AG04449 (cell line): Measurements from ENCODE around the gene PPP1R26.
"Not testable (repeated sequence)": the region's sequence is repeated elsewhere in the genome, so short reads cannot be mapped to it uniquely, and the experiment has no call there.

Experiments used
- CTCF ChIA-PET: fragments of 350-600 bp; formaldehyde crosslinking; extraction: SDS; loops from one replicate; lab custom pipeline; 2021; ENCODE audit warnings: antibody characterized with exemption; lab: Yijun Ruan, JAX
- POLR2A ChIA-PET: fragments of 400-600, 350-600 bp; formaldehyde crosslinking; extraction: SDS; loops from one replicate; lab custom pipeline; 2020; ENCODE audit warnings: antibody characterized with exemption, inconsistent platforms; lab: Yijun Ruan, JAX
- DNase-seq: peaks from one replicate; pipeline ENCODE4 v3.0.0-alpha.2; 2010; ENCODE audit warnings: low read depth, low spot score
- H3K4me3 ChIP-seq: 2 replicates; pipeline ENCODE4 v1.5.1; 2011; ENCODE audit warnings: low read depth, mild to moderate bottlenecking, control low read depth, low read length
- CTCF ChIP-seq: IDR thresholded peaks from one replicate; pipeline ENCODE4 v1.5.1; 2011; ENCODE audit warnings: mild to moderate bottlenecking, moderate library complexity, low read length, control low read depth, inconsistent platforms; ENCODE audit not compliant: insufficient read depth; ENCODE audit errors: missing control alignments

The PPP1R26 gene

GRCh38 chr9:135530146-135530545 is 50.6 kb downstream of the PPP1R26 start:
- CTCF ChIA-PET = interaction anchor here (1.1 kb wide), 1 partner anchor 24 kb away, joined by 3 read pairs; no protein-coding TSS in a partner anchor
- POLR2A ChIA-PET = no interaction called here
- H3K4me3 ChIP-seq = no peak overlapping the region
- TF ChIP-seq CTCF = no peak
- no peak for DNase-seq

GRCh38 chr9:135531096-135531495 is 51.5 kb downstream of the PPP1R26 start:
- no peak overlapping the region for H3K4me3 ChIP-seq
- POLR2A ChIA-PET = no interaction called here
- DNase-seq = no peak
- CTCF ChIA-PET = interaction anchor here (1.0 kb wide), 1 partner anchor 26 kb away, joined by 3 read pairs; no protein-coding TSS in a partner anchor
- TF ChIP-seq CTCF = no peak

GRCh38 chr9:135533113-135533512 is 53.5 kb downstream of the PPP1R26 start:
- ChIA-PET POLR2A (no interaction called here), CTCF (no interaction called here)
- no peak for DNase-seq
- no peak overlapping the region for H3K4me3 ChIP-seq
- TF ChIP-seq CTCF = no peak

GRCh38 chr9:135533674-135534073 is 54.1 kb downstream of the PPP1R26 start:
- POLR2A ChIA-PET = no interaction called here
- CTCF ChIA-PET = no interaction called here
- DNase-seq = no peak
- H3K4me3 ChIP-seq = no peak overlapping the region
- no peak for TF ChIP-seq CTCF

- CTCF ChIA-PET, DNase-seq, POLR2A ChIA-PET: not testable (repeated sequence)
Observed at GRCh38 chr9:135534192-135534711, 54.7 kb downstream of the PPP1R26 start.

GRCh38 chr9:135534826-135535225 is 55.2 kb downstream of the PPP1R26 start:
- H3K4me3 ChIP-seq, POLR2A ChIA-PET, CTCF ChIA-PET, DNase-seq: not testable (repeated sequence)

More at GRCh38 chr9:135534192-135534711, 54.7 kb downstream of the PPP1R26 start:
- not testable (repeated sequence) for H3K4me3 ChIP-seq

GRCh38 chr9:135535631-135536030 is 56.0 kb downstream of the PPP1R26 start:
- H3K4me3 ChIP-seq, CTCF ChIA-PET, DNase-seq: not testable (repeated sequence)
- POLR2A ChIA-PET = interaction anchor here (0.7 kb wide), 1 partner anchor 31 kb away, joined by 3 read pairs; no protein-coding TSS in a partner anchor

GRCh38 chr9:135536216-135536615 is 56.6 kb downstream of the PPP1R26 start:
- H3K4me3 ChIP-seq = no peak overlapping the region
- DNase-seq = peak; percentile 59
- ChIA-PET POLR2A (no interaction called here), CTCF (no interaction called here)
- no peak for TF ChIP-seq CTCF
